ENCODE data around the gene SDC4.

The SDC4 gene

GRCh38 chr20:45313065-45313695 is 35.0 kb downstream of the SDC4 start:
- Histone ChIP-seq H3K27me3 (peaks cover 75% of the 10 kb centered on the region), H3K4me3 (ENCODE audit: low read depth in 1 of 2, low read length in 1 of 2) (no peak overlapping the region), H3K9me3 (no peaks in the 10 kb centered on the region), H3K27ac (no peak overlapping the region), H3K36me3 (no peaks in the 10 kb centered on the region), H3K4me1 (ENCODE audit: control insufficient read depth in 1 of 2, insufficient read depth in 1 of 2, low read depth in 1 of 2, low read length in 1 of 2) (peaks cover 0 to 7% of the 10 kb centered on the region in 2 experiments)
- no peak for TF ChIP-seq CTCF (IDR thresholded peaks at IDR 0.05)

- Histone ChIP-seq H3K9me3 (no peaks in the 10 kb centered on the region), H3K36me3 (no peaks in the 10 kb centered on the region), H3K4me3 (ENCODE audit: low read depth in 1 of 2, low read length in 1 of 2) (no peak overlapping the region), H3K27me3 (peaks cover 75% of the 10 kb centered on the region), H3K4me1 (ENCODE audit: control insufficient read depth in 1 of 2, insufficient read depth in 1 of 2, low read depth in 1 of 2, low read length in 1 of 2) (peaks cover 0 to 7% of the 10 kb centered on the region in 2 experiments), H3K27ac (no peak overlapping the region)
- no peak for TF ChIP-seq CTCF (IDR thresholded peaks at IDR 0.05)
Observed at GRCh38 chr20:45312241-45312640, 36.0 kb downstream of the SDC4 start.

- Histone ChIP-seq H3K27me3 (peaks cover 75% of the 10 kb centered on the region), H3K4me1 (ENCODE audit: control insufficient read depth in 1 of 2, insufficient read depth in 1 of 2, low read depth in 1 of 2, low read length in 1 of 2) (peaks cover 0 to 7% of the 10 kb centered on the region in 2 experiments), H3K9me3 (no peaks in the 10 kb centered on the region), H3K36me3 (no peaks in the 10 kb centered on the region), H3K4me3 (ENCODE audit: low read depth in 1 of 2, low read length in 1 of 2) (no peak overlapping the region), H3K27ac (no peak overlapping the region)
- no peak for TF ChIP-seq CTCF (IDR thresholded peaks at IDR 0.05)
Observed at GRCh38 chr20:45311589-45312211, 36.5 kb downstream of the SDC4 start.

- Histone ChIP-seq H3K27me3 (peaks cover 75% of the 10 kb centered on the region), H3K36me3 (no peaks in the 10 kb centered on the region), H3K9me3 (no peaks in the 10 kb centered on the region), H3K4me3 (ENCODE audit: low read depth in 1 of 2, low read length in 1 of 2) (no peak overlapping the region), H3K4me1 (ENCODE audit: control insufficient read depth in 1 of 2, insufficient read depth in 1 of 2, low read depth in 1 of 2, low read length in 1 of 2) (peaks cover 3 to 11% of the 10 kb centered on the region in 2 experiments), H3K27ac (no peak overlapping the region)
- no peak for TF ChIP-seq CTCF (IDR thresholded peaks at IDR 0.05)
Observed at GRCh38 chr20:45309075-45309474, 39.1 kb downstream of the SDC4 start.

- H3K4me3 ChIP-seq (ENCODE audit: low read depth in 1 of 2, low read length in 1 of 2), result no peak within 1 kb of the TSS
- no peaks in the 10 kb centered on the region for H3K36me3 ChIP-seq
- H3K27ac ChIP-seq, result no peak within 1 kb of the TSS
- peaks cover 75% of the 10 kb centered on the region for H3K27me3 ChIP-seq
- peaks cover 3 to 11% of the 10 kb centered on the region in 2 experiments for H3K4me1 ChIP-seq (ENCODE audit: control insufficient read depth in 1 of 2, insufficient read depth in 1 of 2, low read depth in 1 of 2, low read length in 1 of 2)
- TF ChIP-seq CTCF (IDR thresholded peaks at IDR 0.05), result no peak
- no peaks in the 10 kb centered on the region for H3K9me3 ChIP-seq
Observed at GRCh38 chr20:45308117-45308778, 40.0 kb downstream of the SDC4 start, which contains the start of gene MATN4. MATN4 (minus strand) TSS chr20:45308299; CDS start chr20:45305582, 2,717 bp downstream.

Data from neutrophil (primary cell).